ENCODE results near the gene ANKRD12.
A peak's percentile ranks its signal among the peaks of the same experiment; 100 is the strongest.

The ANKRD12 gene

GRCh38 chr18:9094307-9095226 lies 42.0 kb upstream of the ANKRD12 start:
- no peak overlapping the region for H3K4me3 ChIP-seq (ENCODE audit: control insufficient read depth, low read depth, low read length)
- no peak for TF ChIP-seq CTCF (conservative IDR thresholded peaks at IDR 0.05; ENCODE audit: control insufficient read depth, insufficient read depth, low read depth, low read length)
- DNase-seq (ENCODE audit: low read depth), result peak; percentile 82

DNA sequence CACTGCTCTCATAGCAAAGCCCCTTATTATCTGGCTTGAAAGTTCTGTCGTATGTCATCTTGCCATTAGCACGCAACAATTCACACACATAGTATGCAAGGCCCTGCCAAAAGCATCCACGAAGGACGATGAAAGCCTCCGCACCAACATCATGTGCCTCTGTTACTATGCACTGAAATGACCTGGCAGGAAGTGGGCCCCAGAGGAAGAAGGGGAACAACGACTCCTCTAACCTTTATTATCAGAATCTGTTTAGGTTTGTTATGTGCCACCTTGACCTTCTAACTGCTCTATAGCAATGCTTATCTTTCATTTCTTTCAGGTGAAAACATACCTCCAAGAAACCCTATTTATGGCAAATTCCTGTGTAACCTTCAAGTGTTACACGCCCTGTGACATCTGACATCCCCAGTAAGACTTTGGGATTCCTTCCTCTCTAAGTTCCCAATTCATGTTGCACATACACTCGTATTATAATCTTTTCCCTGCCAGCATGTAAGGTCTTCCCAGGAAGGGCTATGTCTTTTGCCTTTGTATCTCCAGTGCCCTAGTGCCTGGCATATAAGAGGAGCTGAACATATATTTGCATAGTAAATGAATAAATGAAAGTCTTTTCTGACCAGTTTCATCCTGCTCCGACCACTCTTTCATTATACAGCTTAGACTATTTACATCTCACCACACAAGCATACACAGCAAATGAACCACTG lies 41.1 kb upstream of the ANKRD12 start:
- H3K4me3 ChIP-seq (ENCODE audit: control insufficient read depth, low read depth, low read length), result no peak overlapping the region

GRCh38 chr18:9096007-9096371 lies 40.6 kb upstream of the ANKRD12 start:
- TF ChIP-seq CTCF (conservative IDR thresholded peaks at IDR 0.05; ENCODE audit: control insufficient read depth, insufficient read depth, low read depth, low read length), result no peak
- DNase-seq (ENCODE audit: low read depth), result no peak

More for the DNA sequence above, 41.1 kb upstream of the ANKRD12 start:
- no peak for DNase-seq (ENCODE audit: low read depth)
- no peak for TF ChIP-seq CTCF (conservative IDR thresholded peaks at IDR 0.05; ENCODE audit: control insufficient read depth, insufficient read depth, low read depth, low read length)

GRCh38 chr18:9096685-9097084 lies 39.9 kb upstream of the ANKRD12 start:
- no peak for DNase-seq (ENCODE audit: low read depth)
- no peak for TF ChIP-seq CTCF (conservative IDR thresholded peaks at IDR 0.05; ENCODE audit: control insufficient read depth, insufficient read depth, low read depth, low read length)
- no peak overlapping the region for H3K4me3 ChIP-seq (ENCODE audit: control insufficient read depth, low read depth, low read length)

More at GRCh38 chr18:9096007-9096371, 40.6 kb upstream of the ANKRD12 start:
- no peak overlapping the region for H3K4me3 ChIP-seq (ENCODE audit: control insufficient read depth, low read depth, low read length)

GRCh38 chr18:9097349-9097748 lies 39.2 kb upstream of the ANKRD12 start:
- no peak overlapping the region for H3K4me3 ChIP-seq (ENCODE audit: control insufficient read depth, low read depth, low read length)
- DNase-seq (ENCODE audit: low read depth), result no peak
- TF ChIP-seq CTCF (conservative IDR thresholded peaks at IDR 0.05; ENCODE audit: control insufficient read depth, insufficient read depth, low read depth, low read length), result no peak

DNA sequence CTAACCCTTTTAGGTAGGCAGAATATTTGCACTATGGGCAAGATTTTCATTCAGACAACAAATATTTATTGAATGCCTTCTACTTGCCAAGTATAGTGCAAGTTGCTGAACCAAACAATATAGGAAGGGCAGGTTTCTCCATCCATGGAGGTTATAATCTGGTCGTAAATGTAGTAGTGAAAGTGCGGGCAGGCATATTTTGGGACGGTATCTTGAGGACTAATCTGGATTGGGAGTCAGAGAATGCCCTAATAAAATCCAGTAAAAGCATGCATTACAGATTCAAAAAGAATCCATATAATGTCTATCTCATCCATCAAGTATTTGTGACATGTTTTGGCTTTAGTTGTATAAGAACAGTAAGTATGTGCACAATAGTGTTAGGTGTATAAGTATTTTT lies 35.8 kb upstream of the ANKRD12 start:
- H3K4me3 ChIP-seq (ENCODE audit: control insufficient read depth, low read depth, low read length), result no peak overlapping the region
- DNase-seq (ENCODE audit: low read depth), result no peak
- TF ChIP-seq CTCF (conservative IDR thresholded peaks at IDR 0.05; ENCODE audit: control insufficient read depth, insufficient read depth, low read depth, low read length), result no peak

Data from fibroblast of mammary gland (primary cell).